HG03108 (cell line): ENCODE results near the gene HELZ2.

Source experiments
- ATAC-seq: cut with Tn5 transposase; IDR thresholded peaks from one replicate; pipeline ENCODE4 v1.9.1; 2021; ENCODE audit warnings: moderate library complexity; ENCODE audit not compliant: unreplicated experiment

HELZ2 gene

GRCh38 chr20:63597651-63598478 lies 23.8 kb upstream of the HELZ2 start:
- ATAC-seq: no peak

- ATAC-seq: no peak
These were observed 22.4 kb upstream of the HELZ2 start for GRCh38 chr20:63596423-63596822.

DNA sequence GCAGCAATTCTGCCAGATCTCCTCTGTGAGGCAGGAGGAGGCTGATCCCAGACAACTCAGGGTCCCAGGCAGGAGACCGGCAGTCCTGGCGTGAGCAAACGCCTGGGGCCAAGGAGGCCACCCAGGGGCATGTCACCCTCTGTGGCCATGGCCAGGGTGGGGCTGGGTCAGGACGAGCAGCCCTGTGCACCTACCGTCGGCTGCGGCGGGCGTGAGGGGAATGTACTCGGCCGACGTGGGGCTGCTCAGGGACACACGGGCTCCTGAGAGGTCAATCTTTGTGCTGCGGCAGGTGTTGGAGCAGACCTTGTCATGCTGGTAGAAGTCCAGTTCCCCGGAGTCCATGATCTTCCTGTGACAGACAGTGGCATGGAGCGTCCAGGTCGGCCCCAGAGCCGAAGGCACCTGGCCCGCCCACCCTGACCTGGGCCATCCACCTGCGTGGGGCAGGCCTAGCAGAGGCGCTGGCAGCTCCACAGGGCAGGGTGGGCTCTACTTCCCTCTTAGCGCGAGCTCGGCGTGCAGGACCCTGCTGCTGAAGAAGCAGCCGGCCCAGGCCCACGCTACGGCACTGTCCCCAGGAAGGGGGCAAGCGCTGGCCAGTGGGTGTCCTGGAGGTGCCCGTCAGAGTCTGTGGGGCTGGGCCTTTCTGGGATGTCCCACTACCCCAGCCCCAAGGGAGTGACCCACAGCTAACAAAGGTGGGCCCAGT lies 21.5 kb upstream of the HELZ2 start:
- ATAC-seq: no peak

GRCh38 chr20:63594043-63594561 lies 20.1 kb upstream of the HELZ2 start:
- ATAC-seq: no peak

DNA sequence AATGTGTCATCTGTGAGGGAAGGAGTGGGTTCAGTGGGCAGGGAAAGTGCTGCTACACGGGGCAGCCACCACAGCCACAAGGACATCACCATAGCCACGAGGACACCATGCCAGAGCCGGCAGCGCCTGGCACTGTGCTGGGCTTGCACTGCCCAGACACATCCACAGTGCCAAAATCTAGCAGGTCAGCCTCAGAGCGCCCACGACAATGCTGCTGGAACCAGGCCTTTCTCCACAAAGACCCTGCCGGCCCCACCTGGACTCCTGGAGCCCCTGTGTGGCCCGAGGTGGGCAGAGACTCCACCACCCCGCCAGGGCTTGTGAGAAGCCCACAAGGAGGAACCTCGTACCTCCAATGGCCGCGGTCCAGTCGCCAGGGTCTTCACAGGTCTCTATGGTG lies 18.6 kb upstream of the HELZ2 start:
- no peak for ATAC-seq

GRCh38 chr20:63591786-63592355 lies 17.8 kb upstream of the HELZ2 start:
- no peak for ATAC-seq

GRCh38 chr20:63591147-63591533 lies 17.1 kb upstream of the HELZ2 start:
- ATAC-seq: no peak

GRCh38 chr20:63590218-63591146 lies 16.4 kb upstream of the HELZ2 start:
- ATAC-seq: no peak

GRCh38 chr20:63589261-63590217 lies 15.5 kb upstream of the HELZ2 start:
- no peak for ATAC-seq

GRCh38 chr20:63588641-63589041 lies 14.6 kb upstream of the HELZ2 start:
- no peak for ATAC-seq

- no peak for ATAC-seq
These were observed 13.9 kb upstream of the HELZ2 start for GRCh38 chr20:63587776-63588591.

DNA sequence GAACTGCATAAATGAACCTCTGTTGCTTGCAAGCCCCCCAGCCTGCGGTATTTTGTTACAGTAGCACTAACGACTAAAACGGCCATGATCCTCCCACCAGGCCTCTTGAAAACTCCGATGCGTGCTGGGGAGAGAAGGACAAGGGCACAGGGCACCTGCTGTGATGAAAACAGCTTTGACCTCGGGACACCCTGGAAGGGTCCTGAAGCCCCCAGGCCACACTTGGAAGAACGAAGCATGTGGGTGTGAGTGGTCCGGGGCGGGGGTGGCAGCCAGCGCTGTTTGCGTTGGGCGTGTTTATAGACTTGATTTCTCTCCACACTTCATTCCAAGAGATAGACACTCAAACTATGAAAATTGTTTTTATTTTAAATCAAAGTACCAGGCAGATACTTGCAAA lies 13.2 kb upstream of the HELZ2 start:
- ATAC-seq: no peak

GRCh38 chr20:63586797-63587196 lies 12.8 kb upstream of the HELZ2 start:
- no peak for ATAC-seq

DNA sequence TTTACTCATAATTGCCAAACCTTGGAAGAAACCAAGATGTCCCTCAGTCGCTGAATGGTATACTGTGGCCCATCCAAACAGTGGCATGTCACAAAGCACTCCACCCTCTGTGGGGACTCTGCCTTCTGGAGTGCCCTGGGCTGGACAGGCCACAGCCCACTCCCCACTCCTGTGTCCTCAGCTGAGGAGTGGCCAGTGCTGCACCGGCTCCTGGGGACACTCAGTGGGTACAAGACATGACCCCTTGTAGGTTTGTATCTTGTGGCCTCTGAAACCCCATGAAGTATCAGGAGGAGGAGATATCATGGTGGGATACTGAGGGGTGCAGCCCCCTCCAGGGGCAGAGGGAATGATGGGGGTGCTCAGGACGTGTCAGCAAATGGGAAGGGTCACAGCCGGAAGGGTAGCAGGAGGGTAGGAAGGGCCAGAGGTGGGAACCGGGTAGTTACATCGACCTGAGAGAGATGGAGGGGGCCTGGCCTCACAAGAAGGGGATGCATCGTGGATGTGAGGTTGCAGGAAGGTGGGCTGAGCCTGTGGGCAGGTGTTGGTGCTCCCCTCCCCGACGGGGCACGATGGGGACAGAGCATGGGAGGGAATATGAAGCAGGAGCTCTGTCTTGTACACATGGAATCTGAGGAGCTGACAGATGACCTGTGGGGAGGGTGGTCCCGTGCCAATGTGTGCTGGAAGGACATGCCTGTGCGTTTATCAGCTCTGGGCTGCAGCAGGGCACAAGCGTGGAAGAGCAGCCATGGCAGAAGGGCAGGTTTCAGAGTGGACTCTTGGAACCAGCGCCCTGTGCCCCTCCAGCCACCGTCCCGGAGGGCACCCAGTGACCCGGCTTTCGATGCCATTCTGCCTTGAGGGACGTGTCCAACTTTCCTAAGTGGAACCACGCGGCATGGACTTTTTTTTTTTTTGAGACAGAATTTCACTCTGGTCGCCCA lies 11.9 kb upstream of the HELZ2 start:
- ATAC-seq: no peak

- ATAC-seq: no peak
These were observed 8.5 kb upstream of the HELZ2 start for GRCh38 chr20:63582382-63583063.

DNA sequence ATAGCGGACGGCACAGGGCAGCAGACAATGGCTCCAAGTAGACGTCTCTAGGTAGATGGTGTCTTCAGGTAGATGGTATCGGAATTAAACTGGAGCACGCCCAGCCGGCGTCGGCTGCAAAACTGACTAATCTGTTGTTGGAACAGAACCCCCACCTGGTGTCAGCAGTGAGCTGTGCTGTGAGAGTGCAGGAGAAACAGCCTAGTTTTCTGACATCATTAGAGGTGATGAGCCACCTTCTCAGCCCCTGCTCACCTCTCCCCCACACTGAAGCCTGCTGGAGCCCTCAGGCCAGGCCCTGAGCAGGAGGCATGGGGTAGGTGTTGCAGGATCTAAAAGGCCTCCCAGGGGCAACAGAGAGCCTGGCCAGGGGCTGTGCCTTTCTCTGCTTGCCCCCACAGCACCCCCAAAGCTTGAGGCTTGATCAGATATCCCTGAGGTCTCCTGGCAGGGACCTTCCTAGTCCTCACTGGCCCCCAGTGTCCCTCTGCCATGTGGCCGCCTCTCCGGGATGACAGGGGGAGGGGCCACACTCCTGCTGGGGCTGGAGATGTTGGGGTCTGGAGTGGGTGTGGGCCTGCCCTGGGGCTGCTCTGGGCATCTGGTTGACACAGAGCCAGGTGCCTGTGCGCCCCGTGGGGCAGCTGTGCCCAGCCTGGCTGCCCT lies 6.9 kb upstream of the HELZ2 start:
- ATAC-seq: no peak
